Measurements from ENCODE around the gene SHH. TPM values are rescaled to one million over a fixed set of nuclear protein-coding genes. Genes with fewer than 3 reads are reported as not detected.

SHH gene
- total RNA-seq, 2 donors from 2014 or later: 0.32 to 1.2 TPM

- 89% methylated on average over 9 of the region's 9 CpGs for WGBS
- H3K4me3 ChIP-seq: no peak overlapping the region
- intact Hi-C loops (cut with DNase I): loop anchor here (10.0 kb wide), 1 partner anchor 835 kb away; no protein-coding TSS in a partner anchor
- H3K36me3 ChIP-seq: no peaks in the 10 kb centered on the region
- no peak overlapping the region for H3K27ac ChIP-seq
- TF ChIP-seq POLR2A (IDR thresholded peaks at IDR 0.05) (no peak), CTCF (IDR thresholded peaks at IDR 0.05) (no peak), POLR2AphosphoS5 (IDR thresholded peaks at IDR 0.05) (no peak)
- no peaks in the 10 kb centered on the region for H3K27me3 ChIP-seq (replicated peaks; ENCODE audit: insufficient read depth)
- DNase-seq (ENCODE audit: low spot score): no peak
- H3K4me1 ChIP-seq (replicated peaks): no peaks in the 10 kb centered on the region
- H3K9me3 ChIP-seq: no peaks in the 10 kb centered on the region
Observed at GRCh38 chr7:155759740-155760430, 52.4 kb downstream of the SHH start.

GRCh38 chr7:155758348-155758747 is 53.9 kb downstream of the SHH start:
- H3K4me1 ChIP-seq (replicated peaks): no peaks in the 10 kb centered on the region
- H3K27ac ChIP-seq: no peak overlapping the region
- 93% methylated on average over 10 of the region's 10 CpGs for WGBS
- no peaks in the 10 kb centered on the region for H3K9me3 ChIP-seq
- DNase-seq (ENCODE audit: low spot score): no peak
- TF ChIP-seq CTCF (IDR thresholded peaks at IDR 0.05): no peak
- intact Hi-C loops (cut with DNase I): no loop called here
- no peak overlapping the region for H3K4me3 ChIP-seq
- H3K36me3 ChIP-seq: no peaks in the 10 kb centered on the region
- no peaks in the 10 kb centered on the region for H3K27me3 ChIP-seq (replicated peaks; ENCODE audit: insufficient read depth)

- Histone ChIP-seq H3K4me3 (no peak overlapping the region), H3K9me3 (no peaks in the 10 kb centered on the region), H3K4me1 (replicated peaks) (no peaks in the 10 kb centered on the region), H3K27ac (no peak overlapping the region), H3K27me3 (replicated peaks; ENCODE audit: insufficient read depth) (no peaks in the 10 kb centered on the region), H3K36me3 (no peaks in the 10 kb centered on the region)
- DNase-seq (ENCODE audit: low spot score): no peak
- intact Hi-C loops (cut with DNase I): no loop called here
- TF ChIP-seq POLR2AphosphoS5 (IDR thresholded peaks at IDR 0.05) (no peak), CTCF (IDR thresholded peaks at IDR 0.05) (no peak), POLR2A (IDR thresholded peaks at IDR 0.05) (no peak)
- WGBS: 86% methylated on average over 9 of the region's 9 CpGs
Observed at GRCh38 chr7:155756322-155756721, 55.9 kb downstream of the SHH start.

- intact Hi-C loops (cut with DNase I): no loop called here
- Histone ChIP-seq H3K36me3 (no peaks in the 10 kb centered on the region), H3K27ac (no peak overlapping the region), H3K4me3 (no peak overlapping the region), H3K4me1 (replicated peaks) (no peaks in the 10 kb centered on the region), H3K9me3 (no peaks in the 10 kb centered on the region), H3K27me3 (replicated peaks; ENCODE audit: insufficient read depth) (no peaks in the 10 kb centered on the region)
- DNase-seq (ENCODE audit: low spot score): no peak
- 76% methylated on average over 3 of the region's 3 CpGs for WGBS
- TF ChIP-seq POLR2AphosphoS5 (IDR thresholded peaks at IDR 0.05): no peak
- no peak for TF ChIP-seq POLR2A (IDR thresholded peaks at IDR 0.05)
- TF ChIP-seq CTCF (IDR thresholded peaks at IDR 0.05): no peak
Observed at GRCh38 chr7:155755026-155755425, 57.2 kb downstream of the SHH start.

GRCh38 chr7:155754165-155754564 is 58.1 kb downstream of the SHH start:
- no peak overlapping the region for H3K27ac ChIP-seq
- TF ChIP-seq POLR2A (IDR thresholded peaks at IDR 0.05): no peak
- TF ChIP-seq POLR2AphosphoS5 (IDR thresholded peaks at IDR 0.05): no peak
- no peak for TF ChIP-seq CTCF (IDR thresholded peaks at IDR 0.05)
- H3K9me3 ChIP-seq: no peaks in the 10 kb centered on the region
- no peaks in the 10 kb centered on the region for H3K27me3 ChIP-seq (replicated peaks; ENCODE audit: insufficient read depth)
- no peaks in the 10 kb centered on the region for H3K4me1 ChIP-seq (replicated peaks)
- DNase-seq (ENCODE audit: low spot score): no peak
- no peaks in the 10 kb centered on the region for H3K36me3 ChIP-seq
- intact Hi-C loops (cut with DNase I): no loop called here
- no peak overlapping the region for H3K4me3 ChIP-seq

Data from prostate gland (tissue), 2 donors.